Glomerular visceral epithelial cell (primary cell): ENCODE data around the gene SLC25A43.

ENCODE experiments used
- DNase-seq: peaks from one replicate; pipeline ENCODE4 v3.0.0-alpha.2; 2016; ENCODE audit errors: extremely low spot score

Gene SLC25A43

GRCh38 chrX:119497185-119497584, 98.0 kb downstream of the SLC25A43 start:
- no peak for DNase-seq

DNA sequence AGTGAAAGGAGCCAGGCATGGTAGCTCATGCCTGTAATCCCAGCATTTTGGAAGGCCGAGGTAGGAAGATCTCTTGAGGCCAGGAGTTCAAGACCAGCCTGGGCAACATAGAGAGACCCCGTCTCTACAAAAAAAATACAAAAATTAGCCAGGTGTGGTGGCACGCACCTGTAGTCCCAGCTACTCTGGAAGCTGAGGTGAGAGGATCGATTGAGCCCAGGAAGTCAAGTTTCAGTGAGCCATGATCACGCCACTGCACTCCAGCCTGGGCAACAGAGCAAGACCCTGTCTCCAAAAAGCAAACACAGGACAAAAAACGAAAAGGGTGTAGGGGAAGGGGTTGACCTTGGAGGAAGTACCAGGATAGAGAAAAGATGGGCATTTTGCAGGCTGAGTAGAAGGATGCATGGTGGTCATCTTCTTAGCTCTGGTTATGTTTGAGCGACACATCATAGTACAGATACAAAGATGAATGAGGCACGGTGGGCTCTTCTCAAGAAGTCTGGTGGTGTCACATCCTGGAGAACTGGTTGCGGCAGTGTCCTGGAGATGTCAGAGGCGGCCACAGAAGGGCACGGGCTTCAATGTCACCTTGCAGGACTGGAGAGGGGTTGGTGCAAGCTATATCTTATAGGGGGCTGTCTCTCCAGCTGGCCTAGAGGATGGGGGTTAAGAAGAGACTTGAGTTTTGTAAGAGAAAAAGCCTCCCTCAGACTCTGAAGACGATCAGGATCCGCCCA, 101.1 kb downstream of the SLC25A43 start:
- DNase-seq, result no peak

GRCh38 chrX:119501511-119502148, 102.5 kb downstream of the SLC25A43 start:
- no peak for DNase-seq

- no peak for DNase-seq
Observed at GRCh38 chrX:119502727-119503483, 103.8 kb downstream of the SLC25A43 start.

- peak; percentile 56 for DNase-seq
Observed at GRCh38 chrX:119503484-119503861, 104.3 kb downstream of the SLC25A43 start.
